GM21515 (cell line): Measurements from ENCODE around the gene CCDC61.

ENCODE experiments used
- ATAC-seq: cut with Tn5 transposase; IDR thresholded peaks from one replicate; pipeline ENCODE4 v1.9.1; 2021; ENCODE audit not compliant: unreplicated experiment

The CCDC61 gene, protein sequence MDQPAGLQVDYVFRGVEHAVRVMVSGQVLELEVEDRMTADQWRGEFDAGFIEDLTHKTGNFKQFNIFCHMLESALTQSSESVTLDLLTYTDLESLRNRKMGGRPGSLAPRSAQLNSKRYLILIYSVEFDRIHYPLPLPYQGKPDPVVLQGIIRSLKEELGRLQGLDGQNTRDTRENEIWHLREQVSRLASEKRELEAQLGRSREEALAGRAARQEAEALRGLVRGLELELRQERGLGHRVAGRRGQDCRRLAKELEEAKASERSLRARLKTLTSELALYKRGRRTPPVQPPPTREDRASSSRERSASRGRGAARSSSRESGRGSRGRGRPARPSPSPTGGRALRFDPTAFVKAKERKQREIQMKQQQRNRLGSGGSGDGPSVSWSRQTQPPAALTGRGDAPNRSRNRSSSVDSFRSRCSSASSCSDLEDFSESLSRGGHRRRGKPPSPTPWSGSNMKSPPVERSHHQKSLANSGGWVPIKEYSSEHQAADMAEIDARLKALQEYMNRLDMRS

GRCh38 chr19:45994998-45995714 is at the start of gene CCDC61:
Gene CCDC61 (plus strand): TSS chr19:45995467. CDS start chr19:46003019, 7,552 bp downstream.
- peak; percentile 97 for ATAC-seq

DNA sequence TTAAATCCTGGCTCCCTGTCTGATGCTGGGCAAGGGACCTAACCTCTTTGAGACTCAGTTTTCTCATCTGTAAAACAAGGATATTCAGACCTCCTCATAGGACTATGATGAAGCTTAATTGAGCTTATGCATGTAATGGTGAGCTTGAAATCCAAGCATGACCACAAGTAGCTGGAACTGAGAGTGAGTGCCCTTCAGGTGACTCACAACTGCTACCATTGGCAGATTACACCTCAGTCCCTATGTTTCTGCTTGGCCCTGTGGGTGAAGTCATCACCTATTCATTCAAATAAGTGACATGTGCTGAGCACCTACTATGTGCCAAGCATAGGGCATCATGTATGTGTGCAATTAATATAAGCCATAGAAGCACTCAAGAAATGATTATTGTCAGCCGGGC is 47.3 kb upstream of the CCDC61 start:
- no peak for ATAC-seq

DNA sequence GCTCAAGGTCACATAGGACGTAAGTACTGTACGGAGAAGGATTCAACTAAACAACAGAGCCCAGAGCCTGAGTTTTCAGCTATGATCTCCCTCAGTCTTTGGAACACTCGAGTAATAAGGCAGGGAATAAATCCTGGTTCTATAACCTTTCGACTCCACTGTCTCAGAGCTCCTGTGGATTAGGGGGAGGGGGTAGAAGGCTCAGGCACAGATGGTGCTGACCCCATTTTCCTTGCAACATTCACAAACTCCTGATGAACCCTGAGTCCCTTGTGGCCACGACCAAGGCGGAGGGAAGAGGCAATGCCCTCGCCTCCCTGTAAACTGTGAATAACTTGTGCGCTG is 43.0 kb upstream of the CCDC61 start:
- ATAC-seq = no peak

GRCh38 chr19:45952686-45953505 is 42.4 kb upstream of the CCDC61 start:
- ATAC-seq = no peak

GRCh38 chr19:45953676-45954075 is 41.6 kb upstream of the CCDC61 start:
- no peak for ATAC-seq

DNA sequence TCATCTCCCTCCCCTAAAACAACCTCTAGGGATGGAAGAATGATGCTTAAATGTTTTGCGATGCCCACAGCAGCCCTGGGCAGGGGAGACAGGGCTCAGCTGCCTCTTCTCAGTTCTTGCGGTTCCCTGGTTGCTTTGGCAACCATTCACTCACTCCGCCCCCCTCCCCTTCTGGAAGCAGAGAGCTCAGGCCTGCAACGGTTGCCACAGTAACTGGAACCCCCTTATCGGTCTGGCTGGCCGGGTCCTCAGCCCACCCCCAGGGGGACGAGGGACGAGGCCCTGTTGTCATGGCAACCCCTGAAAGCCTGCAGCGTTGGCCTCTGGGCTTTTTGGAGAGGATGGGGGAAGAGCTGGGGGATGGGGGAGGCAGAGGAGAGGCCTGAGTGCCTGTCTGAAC is 41.1 kb upstream of the CCDC61 start:
- ATAC-seq = no peak

- ATAC-seq = no peak
These were observed 39.2 kb upstream of the CCDC61 start for GRCh38 chr19:45955905-45956608.

DNA sequence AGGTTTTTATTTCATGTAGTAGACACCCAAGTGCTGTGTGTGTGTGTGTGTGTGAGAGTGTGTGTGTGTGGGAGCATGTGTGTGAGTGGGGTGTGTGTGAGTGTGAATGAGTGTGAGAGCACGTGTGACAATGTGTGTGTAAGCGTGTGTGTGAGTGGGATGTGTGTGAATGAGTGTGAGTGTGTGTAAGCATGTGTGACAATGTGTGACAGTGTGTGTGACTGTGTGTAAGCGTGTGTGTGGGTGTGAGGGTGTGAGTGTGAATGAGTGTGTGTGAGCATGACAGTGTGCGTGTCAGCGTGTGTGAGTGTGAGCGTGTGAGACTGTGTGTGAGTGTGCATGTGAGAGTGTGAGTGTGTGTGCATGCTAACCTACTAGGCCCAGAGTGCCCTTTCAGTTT is 36.9 kb upstream of the CCDC61 start:
- no peak for ATAC-seq

- ATAC-seq = no peak
These were observed 36.3 kb upstream of the CCDC61 start for GRCh38 chr19:45958769-45959516.

- ATAC-seq = no peak
These were observed 35.7 kb upstream of the CCDC61 start for GRCh38 chr19:45959517-45960025.

- ATAC-seq = no peak
These were observed 34.6 kb upstream of the CCDC61 start for GRCh38 chr19:45960595-45961235.

DNA sequence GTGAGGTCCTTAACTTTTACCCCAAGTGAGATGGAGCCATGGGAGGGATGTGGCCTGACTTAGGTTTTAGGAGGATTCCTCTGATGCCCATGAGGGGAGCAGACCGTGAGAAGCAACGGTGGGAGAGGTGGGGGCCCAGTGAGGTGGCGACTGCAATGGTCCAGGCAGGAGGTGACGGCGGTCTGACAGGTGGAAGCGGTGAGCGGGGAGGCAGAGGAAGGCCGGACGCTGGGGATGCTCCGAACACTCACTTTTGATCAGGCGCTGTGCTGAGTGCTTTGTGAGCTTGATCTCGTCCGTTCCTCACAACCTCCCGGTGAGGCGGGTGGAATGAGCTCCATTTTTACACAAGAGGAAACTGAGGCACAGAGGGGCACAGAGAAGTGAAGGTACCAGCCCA is 33.2 kb upstream of the CCDC61 start:
- ATAC-seq = no peak

DNA sequence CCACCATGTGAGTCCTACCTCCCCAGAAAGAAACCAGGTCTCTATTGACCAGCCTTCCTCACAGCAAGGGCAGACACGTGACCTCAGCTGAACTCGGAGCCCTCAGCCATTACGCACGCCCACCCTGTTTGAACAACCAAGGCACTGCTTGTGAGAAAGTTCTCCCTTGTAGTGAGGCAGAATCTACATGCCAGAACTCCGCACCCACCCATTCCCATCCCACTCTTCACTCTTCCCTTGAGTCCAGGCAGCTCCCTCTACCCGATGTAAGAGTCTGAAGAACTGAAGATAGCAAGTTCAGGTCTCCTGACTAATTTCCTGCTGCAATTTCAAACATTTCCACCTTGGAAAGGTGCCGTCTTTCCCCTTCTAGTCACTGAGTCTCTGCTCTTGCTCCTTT is 28.0 kb upstream of the CCDC61 start:
- ATAC-seq = no peak

- ATAC-seq = no peak
These were observed 26.6 kb upstream of the CCDC61 start for GRCh38 chr19:45968626-45969025.

- no peak for ATAC-seq
These were observed 25.6 kb upstream of the CCDC61 start for GRCh38 chr19:45969676-45970075.

DNA sequence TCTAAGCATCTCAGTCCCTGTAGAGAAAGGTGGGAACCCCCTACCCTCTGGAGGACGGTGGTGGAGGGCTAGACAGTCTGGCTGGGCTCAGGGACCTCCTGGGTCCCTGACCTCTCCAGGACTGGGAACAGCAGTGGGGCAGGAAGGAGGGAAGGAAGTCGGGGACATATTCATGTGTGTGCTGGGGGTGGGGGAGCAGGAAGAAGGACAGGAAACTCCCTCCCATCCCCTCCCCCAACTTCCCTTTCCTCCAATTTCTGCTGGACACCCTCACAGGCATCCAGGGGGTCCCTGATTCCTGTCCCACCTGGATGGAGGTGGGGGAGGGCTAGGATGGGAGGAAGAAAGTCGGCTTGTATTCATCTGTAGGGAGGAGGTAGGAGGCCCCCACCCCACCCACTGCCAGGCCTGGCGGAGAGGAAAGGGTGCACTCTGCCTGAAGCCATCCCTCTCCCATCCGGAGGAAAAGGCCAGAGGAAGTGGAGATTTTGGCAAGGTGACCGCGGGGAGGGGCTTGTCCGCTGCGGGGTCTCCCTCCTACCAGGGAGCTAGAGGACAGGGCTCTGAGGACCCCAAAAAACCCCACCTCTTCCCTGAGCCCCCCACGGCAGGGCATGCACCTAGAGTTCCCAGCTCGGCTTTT is 23.9 kb upstream of the CCDC61 start:
- no peak for ATAC-seq

DNA sequence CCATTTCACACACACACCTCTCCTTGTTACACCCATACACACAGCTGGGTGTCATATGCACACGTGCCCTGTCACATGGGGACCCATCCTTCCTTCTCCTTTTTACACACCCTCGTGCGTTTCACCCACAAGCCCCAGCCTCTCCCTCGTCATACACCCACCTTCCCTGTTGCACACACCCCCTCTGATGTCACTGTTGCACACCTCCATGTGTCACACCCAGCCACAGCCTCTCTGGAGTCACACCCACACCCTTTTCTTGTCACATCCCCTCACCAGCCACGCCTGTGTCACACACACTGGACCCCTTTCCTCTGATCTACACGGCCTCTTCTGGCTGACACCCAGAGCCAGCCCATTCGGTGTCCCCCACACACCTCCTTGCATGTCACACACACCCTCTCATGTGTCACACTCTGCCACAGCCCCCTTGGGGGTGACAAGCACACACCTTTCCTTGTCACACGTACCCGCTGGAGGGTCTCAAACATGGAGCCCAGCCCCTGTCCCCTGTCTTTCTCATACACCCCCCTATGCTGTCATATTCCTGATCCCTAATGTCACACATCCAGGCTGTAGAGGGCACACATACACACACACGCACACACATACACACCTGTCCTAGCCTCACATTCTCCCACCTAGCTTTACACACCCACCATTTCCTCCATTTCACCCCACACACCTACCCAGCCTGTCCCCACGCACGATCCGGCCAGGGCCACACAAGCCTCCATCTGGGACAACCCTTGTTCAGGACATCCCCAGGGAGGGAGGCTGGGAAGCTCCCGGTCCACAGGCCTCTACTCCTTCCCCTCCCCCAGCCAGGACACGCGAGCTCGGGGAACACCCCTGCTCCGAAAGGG is 23.0 kb upstream of the CCDC61 start:
- ATAC-seq = no peak

GRCh38 chr19:45972947-45973540 is 22.2 kb upstream of the CCDC61 start:
- no peak for ATAC-seq
